Prostate gland (tissue), 2 donors: Measurements from ENCODE around the gene NR6A1.

ENCODE experiments used
- CTCF ChIP-seq, 4 experiments: fragments of 200-600 bp in 2 of 4; fragments of 450-650 bp in 2 of 4; sonication (generic) in 2 of 4; IDR thresholded peaks; 1 replicate in 3 of 4; 2 replicates in 1 of 4; pipeline ENCODE4 v1.5.1; 2016 to 2019; ENCODE audit warnings: antibody characterized with exemption in 4 of 4, mild to moderate bottlenecking in 2 of 4, moderate library complexity in 2 of 4
- POLR2A ChIP-seq: fragments of 450-650 bp; IDR thresholded peaks from one replicate; pipeline ENCODE4 v1.6.1; 2016; ENCODE audit warnings: antibody characterized with exemption, mild to moderate bottlenecking
- POLR2AphosphoS5 ChIP-seq: sonication (generic); formaldehyde crosslinking; IDR thresholded peaks from one replicate; pipeline ENCODE4 v1.6.1; 2017; ENCODE audit warnings: antibody characterized with exemption

DNA sequence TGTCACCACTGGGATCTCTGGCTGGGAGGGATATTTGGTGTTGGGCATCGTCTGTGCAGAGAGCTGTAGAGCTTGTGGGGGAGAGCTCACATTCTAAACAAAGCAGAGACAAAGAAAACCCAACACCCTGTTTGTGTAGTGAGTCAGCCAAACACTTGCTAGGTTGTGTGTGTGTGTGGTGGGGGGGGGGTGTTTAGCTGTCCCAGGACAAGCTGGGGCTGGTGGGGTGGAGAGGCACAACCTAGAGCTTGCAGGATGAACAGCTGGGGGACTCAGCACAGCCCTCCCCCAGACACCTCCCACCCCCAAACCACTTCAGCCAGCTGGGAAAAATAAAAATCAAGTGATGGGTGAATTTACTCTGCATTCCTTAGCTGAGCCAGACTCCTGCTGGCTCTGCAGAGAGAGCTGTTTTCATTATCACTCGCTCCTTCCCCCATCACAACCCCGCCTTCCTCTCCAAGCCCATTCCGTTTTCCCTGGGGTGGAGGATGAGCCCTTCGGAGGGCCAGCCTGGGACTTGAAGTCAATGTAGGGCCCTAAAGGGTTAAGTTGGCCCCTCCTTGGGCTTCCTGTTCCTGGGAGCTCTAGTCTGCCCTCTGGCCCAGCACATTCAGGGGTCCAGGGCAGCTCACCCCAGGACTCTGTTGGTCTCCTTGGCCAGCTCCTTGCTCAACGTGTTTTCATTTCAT, 8.4 kb upstream of the NR6A1 start:
- no peak for TF ChIP-seq POLR2AphosphoS5
- no peak for TF ChIP-seq POLR2A
- no peak for TF ChIP-seq CTCF (IDR thresholded peaks at IDR 0.05)
